ENCODE data around the gene C16orf92. TPM values are rescaled to one million over a fixed set of nuclear protein-coding genes. Genes with fewer than 3 reads are reported as not detected.

The C16orf92 gene
- total and polyA plus RNA-seq, 2 of the 13 experiments (the other 11 are each of a cell fraction or from before 2014, with no cell fraction given): not detected

DNA sequence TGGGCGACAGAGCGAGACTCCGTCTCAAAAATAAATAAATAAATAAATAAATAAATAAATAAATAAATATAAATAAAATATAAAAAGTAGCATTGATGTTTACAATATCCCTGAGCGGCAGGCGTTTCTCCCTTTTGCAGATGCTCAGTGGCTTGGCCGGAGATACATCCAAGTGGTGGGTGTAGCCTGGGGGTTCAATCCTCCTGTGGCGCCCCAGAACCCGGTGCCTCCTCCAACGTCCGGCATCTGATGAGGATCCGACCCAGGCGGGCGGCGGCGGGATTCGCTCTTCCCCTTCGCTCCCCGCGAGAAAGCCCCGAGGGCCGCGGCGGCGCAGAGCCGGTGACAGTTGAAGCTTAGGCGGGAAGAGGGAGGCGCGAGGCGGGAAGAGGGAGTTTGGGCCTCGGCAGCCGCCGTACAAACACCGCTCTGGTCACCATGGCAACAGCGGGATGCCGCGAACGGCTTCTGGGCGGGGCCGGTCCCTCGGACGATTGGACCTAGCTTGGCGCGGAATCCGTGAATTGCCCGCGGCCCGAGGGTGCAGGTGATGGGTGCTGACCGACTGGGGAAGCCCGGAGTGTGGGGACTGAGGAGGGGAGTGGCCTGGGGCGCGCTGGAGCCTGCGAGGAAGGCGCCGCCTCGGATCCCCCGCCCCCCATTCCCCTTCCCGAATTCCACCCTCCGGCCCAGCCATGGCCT is 29.8 kb downstream of the C16orf92 start (continued):
- TF ChIP-seq, protein P1, sequence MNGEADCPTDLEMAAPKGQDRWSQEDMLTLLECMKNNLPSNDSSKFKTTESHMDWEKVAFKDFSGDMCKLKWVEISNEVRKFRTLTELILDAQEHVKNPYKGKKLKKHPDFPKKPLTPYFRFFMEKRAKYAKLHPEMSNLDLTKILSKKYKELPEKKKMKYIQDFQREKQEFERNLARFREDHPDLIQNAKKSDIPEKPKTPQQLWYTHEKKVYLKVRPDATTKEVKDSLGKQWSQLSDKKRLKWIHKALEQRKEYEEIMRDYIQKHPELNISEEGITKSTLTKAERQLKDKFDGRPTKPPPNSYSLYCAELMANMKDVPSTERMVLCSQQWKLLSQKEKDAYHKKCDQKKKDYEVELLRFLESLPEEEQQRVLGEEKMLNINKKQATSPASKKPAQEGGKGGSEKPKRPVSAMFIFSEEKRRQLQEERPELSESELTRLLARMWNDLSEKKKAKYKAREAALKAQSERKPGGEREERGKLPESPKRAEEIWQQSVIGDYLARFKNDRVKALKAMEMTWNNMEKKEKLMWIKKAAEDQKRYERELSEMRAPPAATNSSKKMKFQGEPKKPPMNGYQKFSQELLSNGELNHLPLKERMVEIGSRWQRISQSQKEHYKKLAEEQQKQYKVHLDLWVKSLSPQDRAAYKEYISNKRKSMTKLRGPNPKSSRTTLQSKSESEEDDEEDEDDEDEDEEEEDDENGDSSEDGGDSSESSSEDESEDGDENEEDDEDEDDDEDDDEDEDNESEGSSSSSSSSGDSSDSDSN (CRISPR knock-in tag; IDR thresholded peaks at IDR 0.05): peak; percentile 84
- TF ChIP-seq ZNF143 (CRISPR knock-in tag; IDR thresholded peaks at IDR 0.05) (peak; percentile 58; the same call in 1 of the 2 replicates), SOX5 (CRISPR knock-in tag; IDR thresholded peaks at IDR 0.05; ENCODE audit: borderline replicate concordance) (peak; percentile 75), ZNF670 (CRISPR knock-in tag; IDR thresholded peaks at IDR 0.05; ENCODE audit: borderline replicate concordance) (peak; percentile 87; the same call in 1 of the 2 replicates), ZNF546 (CRISPR knock-in tag; conservative IDR thresholded peaks at IDR 0.05) (no peak; the same call in 1 of the 2 replicates), KLF12 (CRISPR knock-in tag; IDR thresholded peaks at IDR 0.05; ENCODE audit: borderline replicate concordance) (peak; percentile 95), ONECUT2 (CRISPR knock-in tag; IDR thresholded peaks at IDR 0.05) (peak; percentile 80), ZNF563 (CRISPR knock-in tag; IDR thresholded peaks at IDR 0.05) (peak; percentile 97), MTA3 (CRISPR knock-in tag; IDR thresholded peaks at IDR 0.05) (no peak), ZNF672 (CRISPR knock-in tag; IDR thresholded peaks at IDR 0.05) (peak; percentile 91; the same call in 1 of the 2 replicates), ETV5 (CRISPR knock-in tag; IDR thresholded peaks at IDR 0.05; ENCODE audit: borderline replicate concordance) (peak; percentile 80), ZNF17 (CRISPR knock-in tag; IDR thresholded peaks at IDR 0.05) (no peak), ZBTB1 (CRISPR knock-in tag; IDR thresholded peaks at IDR 0.05; ENCODE audit: borderline replicate concordance) (0 out of 2 replicates have a peak, but pooled peaks have one; percentile 83), RBM39 (IDR thresholded peaks at IDR 0.05; ENCODE audit: low read depth, low read length, poor library complexity, severe bottlenecking) (no peak), KLF13 (CRISPR knock-in tag; IDR thresholded peaks at IDR 0.05) (peak; percentile 82)
- TF ChIP-seq, protein P2, sequence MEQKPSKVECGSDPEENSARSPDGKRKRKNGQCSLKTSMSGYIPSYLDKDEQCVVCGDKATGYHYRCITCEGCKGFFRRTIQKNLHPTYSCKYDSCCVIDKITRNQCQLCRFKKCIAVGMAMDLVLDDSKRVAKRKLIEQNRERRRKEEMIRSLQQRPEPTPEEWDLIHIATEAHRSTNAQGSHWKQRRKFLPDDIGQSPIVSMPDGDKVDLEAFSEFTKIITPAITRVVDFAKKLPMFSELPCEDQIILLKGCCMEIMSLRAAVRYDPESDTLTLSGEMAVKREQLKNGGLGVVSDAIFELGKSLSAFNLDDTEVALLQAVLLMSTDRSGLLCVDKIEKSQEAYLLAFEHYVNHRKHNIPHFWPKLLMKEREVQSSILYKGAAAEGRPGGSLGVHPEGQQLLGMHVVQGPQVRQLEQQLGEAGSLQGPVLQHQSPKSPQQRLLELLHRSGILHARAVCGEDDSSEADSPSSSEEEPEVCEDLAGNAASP (CRISPR knock-in tag; IDR thresholded peaks at IDR 0.05; ENCODE audit: borderline replicate concordance): peak; percentile 87
- TF ChIP-seq, protein P3, sequence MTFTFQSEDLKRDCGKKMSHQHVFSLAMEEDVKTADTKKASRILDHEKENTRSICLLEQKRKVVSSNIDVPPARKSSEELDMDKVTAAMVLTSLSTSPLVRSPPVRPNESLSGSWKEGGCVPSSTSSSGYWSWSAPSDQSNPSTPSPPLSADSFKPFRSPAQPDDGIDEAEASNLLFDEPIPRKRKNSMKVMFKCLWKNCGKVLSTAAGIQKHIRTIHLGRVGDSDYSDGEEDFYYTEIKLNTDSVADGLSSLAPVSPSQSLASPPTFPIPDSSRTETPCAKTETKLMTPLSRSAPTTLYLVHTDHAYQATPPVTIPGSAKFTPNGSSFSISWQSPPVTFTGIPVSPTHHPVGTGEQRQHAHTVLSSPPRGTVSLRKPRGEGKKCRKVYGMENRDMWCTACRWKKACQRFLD (CRISPR knock-in tag; IDR thresholded peaks at IDR 0.05; ENCODE audit: borderline replicate concordance): peak; percentile 76
- TF ChIP-seq, protein P4, sequence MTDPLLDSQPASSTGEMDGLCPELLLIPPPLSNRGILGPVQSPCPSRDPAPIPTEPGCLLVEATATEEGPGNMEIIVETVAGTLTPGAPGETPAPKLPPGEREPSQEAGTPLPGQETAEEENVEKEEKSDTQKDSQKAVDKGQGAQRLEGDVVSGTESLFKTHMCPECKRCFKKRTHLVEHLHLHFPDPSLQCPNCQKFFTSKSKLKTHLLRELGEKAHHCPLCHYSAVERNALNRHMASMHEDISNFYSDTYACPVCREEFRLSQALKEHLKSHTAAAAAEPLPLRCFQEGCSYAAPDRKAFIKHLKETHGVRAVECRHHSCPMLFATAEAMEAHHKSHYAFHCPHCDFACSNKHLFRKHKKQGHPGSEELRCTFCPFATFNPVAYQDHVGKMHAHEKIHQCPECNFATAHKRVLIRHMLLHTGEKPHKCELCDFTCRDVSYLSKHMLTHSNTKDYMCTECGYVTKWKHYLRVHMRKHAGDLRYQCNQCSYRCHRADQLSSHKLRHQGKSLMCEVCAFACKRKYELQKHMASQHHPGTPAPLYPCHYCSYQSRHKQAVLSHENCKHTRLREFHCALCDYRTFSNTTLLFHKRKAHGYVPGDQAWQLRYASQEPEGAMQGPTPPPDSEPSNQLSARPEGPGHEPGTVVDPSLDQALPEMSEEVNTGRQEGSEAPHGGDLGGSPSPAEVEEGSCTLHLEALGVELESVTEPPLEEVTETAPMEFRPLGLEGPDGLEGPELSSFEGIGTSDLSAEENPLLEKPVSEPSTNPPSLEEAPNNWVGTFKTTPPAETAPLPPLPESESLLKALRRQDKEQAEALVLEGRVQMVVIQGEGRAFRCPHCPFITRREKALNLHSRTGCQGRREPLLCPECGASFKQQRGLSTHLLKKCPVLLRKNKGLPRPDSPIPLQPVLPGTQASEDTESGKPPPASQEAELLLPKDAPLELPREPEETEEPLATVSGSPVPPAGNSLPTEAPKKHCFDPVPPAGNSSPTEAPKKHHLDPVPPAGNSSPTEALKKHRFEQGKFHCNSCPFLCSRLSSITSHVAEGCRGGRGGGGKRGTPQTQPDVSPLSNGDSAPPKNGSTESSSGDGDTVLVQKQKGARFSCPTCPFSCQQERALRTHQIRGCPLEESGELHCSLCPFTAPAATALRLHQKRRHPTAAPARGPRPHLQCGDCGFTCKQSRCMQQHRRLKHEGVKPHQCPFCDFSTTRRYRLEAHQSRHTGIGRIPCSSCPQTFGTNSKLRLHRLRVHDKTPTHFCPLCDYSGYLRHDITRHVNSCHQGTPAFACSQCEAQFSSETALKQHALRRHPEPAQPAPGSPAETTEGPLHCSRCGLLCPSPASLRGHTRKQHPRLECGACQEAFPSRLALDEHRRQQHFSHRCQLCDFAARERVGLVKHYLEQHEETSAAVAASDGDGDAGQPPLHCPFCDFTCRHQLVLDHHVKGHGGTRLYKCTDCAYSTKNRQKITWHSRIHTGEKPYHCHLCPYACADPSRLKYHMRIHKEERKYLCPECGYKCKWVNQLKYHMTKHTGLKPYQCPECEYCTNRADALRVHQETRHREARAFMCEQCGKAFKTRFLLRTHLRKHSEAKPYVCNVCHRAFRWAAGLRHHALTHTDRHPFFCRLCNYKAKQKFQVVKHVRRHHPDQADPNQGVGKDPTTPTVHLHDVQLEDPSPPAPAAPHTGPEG (CRISPR knock-in tag; IDR thresholded peaks at IDR 0.05): peak; percentile 76; the same call in 1 of the 2 replicates
